GM12892 (cell line): Measurements from ENCODE around the gene IL1F10.

ENCODE experiments used
- POLR2A ChIP-seq: IDR thresholded peaks from 2 replicates; pipeline ENCODE4 v1.6.1; 2011; ENCODE audit warnings: low read depth, low read length, control low read depth
- POLR2AphosphoS5 ChIP-seq: IDR thresholded peaks from 2 replicates; pipeline ENCODE4 v1.6.1; 2011; ENCODE audit warnings: low read depth, low read length, control low read depth

DNA sequence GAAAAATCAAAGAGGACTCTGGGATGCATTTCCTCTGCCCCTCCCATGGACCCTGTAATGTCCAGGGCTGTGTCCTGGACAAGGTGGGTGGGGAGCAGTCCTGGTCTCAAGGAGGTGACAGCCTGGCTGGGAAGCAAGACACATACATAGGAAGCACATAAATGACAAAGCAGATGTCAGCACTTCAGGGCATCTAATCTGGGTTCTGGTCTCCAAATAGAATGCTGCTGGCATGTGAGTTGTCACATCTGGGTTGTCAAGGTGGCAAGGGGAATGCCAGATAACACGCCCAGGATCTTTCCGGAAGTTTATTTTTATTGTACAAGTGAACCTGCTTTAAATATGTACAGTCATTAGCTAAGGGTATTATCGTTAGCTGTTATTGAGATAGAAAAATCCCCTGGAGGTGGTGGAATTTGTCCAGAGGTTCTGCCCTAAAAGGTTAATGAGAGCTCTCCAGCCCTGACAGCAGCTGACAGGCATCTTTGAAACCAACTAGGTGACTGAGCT is 5.6 kb downstream of the IL1F10 start:
- no peak for TF ChIP-seq POLR2A
- TF ChIP-seq POLR2AphosphoS5: no peak
